HG03521 (cell line): ENCODE results near the gene HCFC1.
"Not testable (repeated sequence)": the region's sequence is repeated elsewhere in the genome, so short reads cannot be mapped to it uniquely, and the experiment has no call there.

Experiments used
- ATAC-seq: cut with Tn5 transposase; IDR thresholded peaks from one replicate; pipeline ENCODE4 v1.9.1; 2021; ENCODE audit warnings: mild to moderate bottlenecking, moderate library complexity; ENCODE audit not compliant: unreplicated experiment

Gene HCFC1

GRCh38 chrX:154010330-154011087 is 38.9 kb upstream of the HCFC1 start:
- ATAC-seq: no peak

DNA sequence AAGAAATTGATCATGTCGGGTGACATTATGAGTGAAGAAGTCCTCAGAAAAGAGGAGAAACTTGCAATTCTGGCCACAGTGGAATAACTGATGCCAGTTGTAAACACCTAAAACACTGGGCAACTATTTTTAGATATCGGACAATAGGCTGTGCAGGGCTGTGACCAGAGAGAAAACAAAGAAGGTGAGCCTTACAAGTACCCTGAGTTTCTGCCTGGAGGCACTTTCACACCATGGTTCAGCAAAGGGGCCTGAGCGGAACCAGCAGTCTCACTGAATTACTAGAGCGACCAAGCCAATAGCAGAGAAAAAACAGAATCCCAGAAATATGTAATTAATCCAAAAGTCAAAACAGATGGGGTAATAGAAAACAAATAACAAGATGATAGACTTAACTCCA is 36.9 kb upstream of the HCFC1 start:
- no peak for ATAC-seq

- ATAC-seq: no peak
These were observed 35.3 kb upstream of the HCFC1 start for GRCh38 chrX:154006947-154007346.

DNA sequence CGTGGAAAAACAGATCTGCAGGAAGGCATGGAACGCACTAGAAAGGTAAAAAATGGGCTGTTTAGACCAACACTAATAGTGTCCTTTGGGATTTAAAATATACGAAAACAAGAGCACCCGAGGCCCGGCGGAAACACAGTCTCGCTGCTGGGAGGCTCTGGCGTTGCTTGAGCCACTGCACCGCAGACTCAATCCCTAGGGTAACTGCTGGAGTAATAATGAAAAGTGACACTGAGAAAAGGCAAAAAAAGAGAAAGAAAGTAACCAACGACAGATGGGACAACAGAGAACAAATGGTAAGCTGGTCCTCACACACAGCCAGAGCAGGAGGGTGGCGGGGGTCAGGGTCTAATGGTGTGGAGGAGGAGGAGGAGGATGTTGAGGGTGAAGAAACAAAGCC is 32.7 kb upstream of the HCFC1 start:
- no peak for ATAC-seq

DNA sequence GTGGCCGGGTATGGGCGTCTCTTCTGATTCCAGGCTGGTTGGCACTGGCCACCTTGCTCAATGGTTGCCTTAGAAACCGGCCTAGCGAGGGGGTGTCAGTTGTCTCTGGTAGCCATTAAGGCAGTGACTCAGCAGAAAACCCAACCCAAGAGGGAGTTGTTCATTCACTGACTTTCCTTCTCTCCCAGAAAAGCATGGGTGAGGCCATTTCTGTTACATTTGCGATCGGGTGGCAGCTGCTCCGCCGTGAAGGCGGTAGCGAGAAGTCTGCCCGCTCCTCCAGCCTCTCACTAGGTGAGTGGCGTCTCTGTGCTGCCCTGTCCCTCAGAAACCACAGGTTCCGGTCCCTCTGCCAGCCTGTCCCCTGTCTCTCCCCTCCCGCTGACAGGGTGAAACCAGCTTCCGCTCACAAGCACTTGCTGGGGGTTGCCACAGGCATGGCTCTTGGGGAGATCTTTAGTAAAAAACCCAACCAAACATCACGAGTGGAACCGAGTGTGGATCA is 30.6 kb upstream of the HCFC1 start:
- no peak for ATAC-seq

DNA sequence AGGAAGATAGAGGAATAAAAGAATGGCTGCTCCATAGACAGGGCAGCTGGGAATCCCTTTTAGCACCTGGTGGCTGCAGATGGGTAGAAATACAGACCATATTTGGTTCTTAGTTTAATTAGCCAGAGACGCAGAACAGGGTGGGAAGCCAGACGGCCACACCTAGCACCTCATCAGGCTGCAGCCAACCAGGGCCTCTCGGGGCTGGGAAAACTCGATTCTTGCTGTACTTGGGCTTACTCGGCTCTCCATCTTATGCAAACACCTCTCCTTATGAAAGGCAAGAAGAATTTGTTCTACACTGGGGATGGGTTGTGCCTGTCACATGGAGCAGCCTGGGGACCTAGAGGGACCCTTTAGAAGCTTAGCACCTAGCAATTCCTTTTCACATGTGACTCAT is 28.4 kb upstream of the HCFC1 start:
- ATAC-seq: no peak

DNA sequence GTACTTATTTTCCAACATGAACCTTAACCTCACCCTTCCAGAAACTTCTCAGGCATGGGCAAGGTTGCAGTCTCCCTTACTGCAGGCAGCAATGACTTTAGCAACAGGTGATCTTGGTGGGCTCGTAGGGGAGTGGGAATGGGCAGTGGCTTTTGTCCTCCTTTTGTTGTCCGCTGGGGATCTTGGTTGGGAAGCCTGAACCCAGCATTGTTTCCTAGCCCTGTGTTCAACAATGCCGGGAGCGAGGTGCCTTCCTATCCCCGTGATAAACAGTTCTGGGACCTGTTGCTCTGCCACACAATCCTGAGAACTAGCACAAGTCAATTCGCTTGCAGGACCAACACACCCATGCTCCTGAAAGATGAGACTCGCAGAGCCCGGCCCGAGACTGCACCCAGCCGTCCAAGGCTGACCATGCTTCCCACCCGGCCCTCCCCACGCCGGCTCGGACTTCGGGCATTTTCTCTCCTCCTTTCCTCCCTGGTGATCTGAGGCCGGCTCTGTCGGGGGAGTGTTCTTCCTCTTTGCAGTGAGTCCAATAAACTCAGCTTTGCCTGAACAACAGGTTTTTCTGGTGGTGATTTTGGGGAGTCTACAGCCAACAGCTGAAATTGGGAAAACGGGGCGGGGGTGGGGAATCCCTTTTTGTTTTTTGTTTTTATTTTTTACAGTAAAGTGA is 27.9 kb upstream of the HCFC1 start:
- ATAC-seq: no peak

DNA sequence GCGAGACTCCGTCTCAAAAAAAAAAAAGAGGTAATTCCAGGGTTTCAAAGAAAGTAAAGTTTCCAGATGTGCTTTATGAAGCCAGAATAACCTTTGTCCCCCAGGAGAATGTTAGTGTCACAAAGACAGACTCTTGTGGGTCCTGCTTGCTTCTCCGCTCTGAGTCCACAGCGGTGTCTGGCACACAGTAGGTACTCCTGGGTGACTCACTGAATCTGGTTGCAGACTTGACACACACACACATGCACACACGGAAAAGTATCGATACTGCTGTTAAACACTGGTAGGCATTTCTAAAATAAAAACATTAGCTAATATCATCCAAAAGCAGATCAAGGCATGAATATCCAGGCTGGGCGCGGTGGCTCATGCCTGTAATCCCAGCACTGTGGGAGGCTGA is 23.9 kb upstream of the HCFC1 start:
- ATAC-seq: no peak

DNA sequence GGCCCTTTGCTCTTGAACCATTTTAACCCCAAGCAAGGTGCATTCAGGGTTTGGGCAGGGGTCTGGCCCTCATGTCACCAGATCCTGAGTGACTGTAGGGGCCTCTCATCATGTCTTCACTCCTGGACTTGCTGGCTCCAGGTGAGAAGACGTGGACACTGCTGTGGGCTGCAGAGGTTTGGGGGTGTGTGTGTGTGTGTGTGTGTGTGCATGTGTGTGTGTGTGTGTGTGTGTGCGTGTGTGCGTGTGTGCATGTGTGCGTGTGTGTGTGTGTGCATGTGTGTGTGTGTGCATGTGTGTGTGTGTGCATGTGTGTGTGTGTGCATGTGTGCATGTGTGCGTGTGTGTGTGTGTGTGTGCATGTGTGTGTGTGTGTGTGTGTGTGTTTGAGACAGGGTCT is 22.8 kb upstream of the HCFC1 start:
- not testable (repeated sequence) for ATAC-seq

DNA sequence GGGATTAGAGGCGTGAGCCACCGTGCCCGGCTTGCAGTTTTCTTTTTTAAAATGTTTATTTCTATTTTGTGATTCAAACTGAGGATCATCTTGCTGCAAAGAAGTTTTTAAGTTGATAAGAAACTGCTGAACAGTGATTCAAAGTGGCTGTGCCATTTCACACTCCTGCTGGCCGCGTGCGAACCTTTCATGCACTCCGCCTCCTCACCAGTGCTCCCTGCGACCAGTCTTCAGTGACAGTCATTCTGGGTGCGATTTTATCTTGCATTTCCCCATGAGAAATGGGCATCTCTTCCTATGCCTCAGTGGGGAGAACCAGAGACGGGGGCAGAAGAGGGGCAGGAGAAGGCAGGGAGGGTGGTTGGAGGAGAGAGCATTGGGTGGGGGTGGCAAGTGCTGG is 22.4 kb upstream of the HCFC1 start:
- no peak for ATAC-seq

DNA sequence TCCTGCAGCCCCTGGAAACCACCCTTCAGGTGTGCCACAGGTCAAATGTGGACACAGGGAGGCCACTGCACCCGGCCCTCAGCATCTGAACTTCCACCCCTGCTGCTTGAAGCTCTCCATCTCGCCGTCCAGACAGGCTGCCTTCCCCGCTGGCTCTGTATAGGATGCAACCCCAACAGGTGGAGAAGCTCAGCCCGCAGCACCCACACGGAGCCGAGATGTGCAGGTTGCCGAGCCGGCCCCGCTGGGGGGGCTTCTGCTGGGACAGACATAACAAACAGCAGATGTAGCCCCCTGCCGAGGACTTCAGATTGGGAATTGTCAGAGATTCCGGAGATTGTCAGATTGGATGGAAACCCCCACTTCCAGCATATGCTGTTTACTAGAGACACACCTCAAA is 21.5 kb upstream of the HCFC1 start:
- ATAC-seq: no peak

DNA sequence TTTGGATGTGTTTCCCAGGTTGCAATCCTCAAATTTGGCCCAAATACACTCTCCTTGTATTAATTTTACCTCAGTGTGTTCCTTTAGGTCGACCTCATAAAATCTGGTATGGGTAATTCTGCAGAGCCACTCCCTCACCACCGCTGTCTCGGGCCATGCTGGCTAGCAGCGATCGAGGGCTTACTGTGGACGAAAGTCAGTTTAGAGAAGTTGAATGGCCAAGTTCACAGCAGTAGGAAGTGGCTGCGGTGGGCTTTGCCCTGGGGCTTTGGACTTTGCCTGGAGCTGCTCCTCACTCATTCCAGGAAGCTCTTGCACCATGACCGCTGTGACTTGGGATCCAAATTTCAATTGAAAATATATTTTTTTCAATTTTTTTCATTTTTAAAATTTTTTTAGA is 20.6 kb upstream of the HCFC1 start:
- ATAC-seq: no peak

- ATAC-seq: no peak
These were observed 19.5 kb upstream of the HCFC1 start for GRCh38 chrX:153991013-153991580.

- no peak for ATAC-seq
These were observed 18.5 kb upstream of the HCFC1 start for GRCh38 chrX:153989973-153990655.

- ATAC-seq: no peak
These were observed 16.9 kb upstream of the HCFC1 start for GRCh38 chrX:153988493-153988892.

DNA sequence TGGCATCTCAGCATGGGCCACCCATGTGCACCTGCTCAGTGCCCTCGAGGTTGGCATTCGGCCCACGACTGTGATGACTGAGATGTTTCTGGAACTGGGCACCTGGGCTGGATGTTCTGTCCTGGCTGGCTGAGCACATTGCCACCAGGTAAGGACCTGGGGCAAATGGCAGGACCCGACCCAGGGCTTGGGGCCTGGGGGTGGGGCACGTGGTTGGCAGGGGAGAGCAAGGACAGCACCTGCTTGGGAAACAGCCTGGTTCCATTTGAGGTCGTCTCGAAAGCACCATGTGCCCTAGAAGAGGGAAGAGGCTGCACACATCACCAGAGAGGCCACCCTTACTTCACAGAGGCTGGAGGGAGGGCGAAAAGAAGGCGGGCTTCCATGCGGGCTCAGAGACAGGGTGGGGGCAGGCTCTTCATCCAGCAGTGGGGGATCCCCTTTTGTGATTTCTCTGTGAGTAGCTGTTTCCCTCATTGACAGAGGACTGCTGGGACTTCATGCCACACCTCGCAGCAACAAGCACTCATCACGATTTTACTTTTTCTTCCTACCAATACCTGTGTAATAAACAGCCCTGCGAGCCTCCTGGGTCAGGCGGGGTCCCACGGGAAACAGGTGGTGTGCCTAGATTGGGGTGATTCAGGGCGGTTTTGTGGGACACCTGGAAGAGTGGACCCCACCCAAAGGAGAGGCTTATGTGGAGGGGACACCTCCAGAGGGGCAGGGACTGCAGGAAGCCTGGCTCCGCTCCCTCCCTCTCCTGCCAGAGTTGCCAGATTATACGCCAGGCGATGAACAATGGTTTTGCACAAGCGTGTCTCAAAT is 12.9 kb upstream of the HCFC1 start:
- ATAC-seq: no peak

GRCh38 chrX:153983321-153983801 is 11.7 kb upstream of the HCFC1 start:
- no peak for ATAC-seq

DNA sequence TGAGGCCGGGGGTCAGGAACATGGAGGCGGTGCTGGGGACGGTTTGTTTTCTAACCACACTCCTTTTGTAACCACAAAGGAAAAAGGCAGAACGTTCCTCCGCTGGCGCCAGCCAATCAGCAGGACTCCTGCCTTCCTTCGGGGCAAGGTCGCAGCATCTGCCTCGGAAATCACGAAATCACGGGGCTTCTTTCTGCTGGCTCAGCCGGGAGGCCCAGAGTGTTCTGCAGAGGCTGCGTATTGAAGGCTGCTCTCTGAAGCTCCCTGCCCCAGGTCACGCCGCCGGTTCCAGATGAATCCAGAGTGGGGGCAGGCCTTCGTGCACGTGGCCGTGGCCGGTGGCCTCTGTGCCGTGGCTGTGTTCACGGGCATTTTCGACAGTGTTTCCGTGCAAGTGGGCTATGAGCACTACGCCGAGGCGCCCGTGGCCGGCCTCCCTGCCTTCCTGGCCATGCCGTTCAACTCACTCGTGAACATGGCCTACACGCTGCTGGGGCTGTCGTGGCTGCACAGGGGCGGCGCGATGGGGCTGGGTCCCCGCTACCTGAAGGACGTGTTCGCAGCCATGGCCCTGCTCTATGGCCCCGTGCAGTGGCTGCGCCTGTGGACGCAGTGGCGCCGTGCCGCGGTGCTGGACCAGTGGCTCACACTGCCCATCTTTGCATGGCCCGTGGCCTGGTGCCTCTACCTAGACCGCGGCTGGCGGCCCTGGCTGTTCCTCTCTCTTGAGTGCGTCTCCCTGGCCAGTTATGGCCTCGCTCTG is 10.3 kb upstream of the HCFC1 start:
- no peak for ATAC-seq

GRCh38 chrX:153981231-153981630 is 9.6 kb upstream of the HCFC1 start:
- ATAC-seq: no peak

GRCh38 chrX:153980394-153980793 is 8.8 kb upstream of the HCFC1 start:
- not testable (repeated sequence) for ATAC-seq
